Measurements from ENCODE around the gene SLC6A7.

SLC6A7 gene

DNA sequence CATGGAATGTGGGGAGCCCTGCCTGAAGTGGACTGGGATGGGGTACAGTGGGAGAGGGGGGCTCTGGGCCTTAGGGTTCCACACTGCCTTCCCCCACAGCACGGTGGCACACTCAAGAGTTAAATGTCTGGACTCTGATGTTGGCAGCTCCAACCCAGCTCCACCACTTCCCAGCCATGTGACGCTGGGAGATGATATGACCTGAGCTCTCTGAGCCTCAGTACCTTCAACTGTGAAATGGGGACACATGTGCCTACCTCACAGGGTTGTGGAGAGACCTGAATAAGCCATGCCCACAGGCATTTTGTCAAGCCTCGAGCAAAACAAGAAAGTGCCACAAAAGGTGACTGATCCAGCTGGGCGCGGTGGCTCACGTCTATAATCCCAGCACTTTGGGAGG lies 30.8 kb upstream of the SLC6A7 start:
- no peak overlapping the region for H3K27ac ChIP-seq (ENCODE audit: low read length)
- H3K4me3 ChIP-seq (ENCODE audit: low read length) = no peak overlapping the region
- no peaks in the 10 kb centered on the region for H3K9me3 ChIP-seq (ENCODE audit: insufficient read depth, low read length)
- TF ChIP-seq, protein P1, sequence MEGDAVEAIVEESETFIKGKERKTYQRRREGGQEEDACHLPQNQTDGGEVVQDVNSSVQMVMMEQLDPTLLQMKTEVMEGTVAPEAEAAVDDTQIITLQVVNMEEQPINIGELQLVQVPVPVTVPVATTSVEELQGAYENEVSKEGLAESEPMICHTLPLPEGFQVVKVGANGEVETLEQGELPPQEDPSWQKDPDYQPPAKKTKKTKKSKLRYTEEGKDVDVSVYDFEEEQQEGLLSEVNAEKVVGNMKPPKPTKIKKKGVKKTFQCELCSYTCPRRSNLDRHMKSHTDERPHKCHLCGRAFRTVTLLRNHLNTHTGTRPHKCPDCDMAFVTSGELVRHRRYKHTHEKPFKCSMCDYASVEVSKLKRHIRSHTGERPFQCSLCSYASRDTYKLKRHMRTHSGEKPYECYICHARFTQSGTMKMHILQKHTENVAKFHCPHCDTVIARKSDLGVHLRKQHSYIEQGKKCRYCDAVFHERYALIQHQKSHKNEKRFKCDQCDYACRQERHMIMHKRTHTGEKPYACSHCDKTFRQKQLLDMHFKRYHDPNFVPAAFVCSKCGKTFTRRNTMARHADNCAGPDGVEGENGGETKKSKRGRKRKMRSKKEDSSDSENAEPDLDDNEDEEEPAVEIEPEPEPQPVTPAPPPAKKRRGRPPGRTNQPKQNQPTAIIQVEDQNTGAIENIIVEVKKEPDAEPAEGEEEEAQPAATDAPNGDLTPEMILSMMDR (IDR thresholded peaks at IDR 0.05; ENCODE audit: low read depth, low read length) = no peak
- no peak for TF ChIP-seq EZH2phosphoT487 (IDR thresholded peaks at IDR 0.05; ENCODE audit: low read depth)
- peaks cover 38% of the 10 kb centered on the region for H3K4me1 ChIP-seq (ENCODE audit: low read length)
- H2AFZ ChIP-seq (ENCODE audit: low read depth, low read length) = no peak overlapping the region
- H3K9ac ChIP-seq (ENCODE audit: low read length) = no peak overlapping the region
- H3K27me3 ChIP-seq (ENCODE audit: low read depth, low read length) = no peaks in the 10 kb centered on the region
- H3K36me3 ChIP-seq (replicated peaks; ENCODE audit: low read depth, low read length) = no peaks in the 10 kb centered on the region
- no peaks in the 10 kb centered on the region for H4K20me1 ChIP-seq (ENCODE audit: insufficient read depth, low read length)
- H3K79me2 ChIP-seq (ENCODE audit: low read length) = no peaks in the 10 kb centered on the region
- no peak overlapping the region for H3K4me2 ChIP-seq (ENCODE audit: low read length)

DNA sequence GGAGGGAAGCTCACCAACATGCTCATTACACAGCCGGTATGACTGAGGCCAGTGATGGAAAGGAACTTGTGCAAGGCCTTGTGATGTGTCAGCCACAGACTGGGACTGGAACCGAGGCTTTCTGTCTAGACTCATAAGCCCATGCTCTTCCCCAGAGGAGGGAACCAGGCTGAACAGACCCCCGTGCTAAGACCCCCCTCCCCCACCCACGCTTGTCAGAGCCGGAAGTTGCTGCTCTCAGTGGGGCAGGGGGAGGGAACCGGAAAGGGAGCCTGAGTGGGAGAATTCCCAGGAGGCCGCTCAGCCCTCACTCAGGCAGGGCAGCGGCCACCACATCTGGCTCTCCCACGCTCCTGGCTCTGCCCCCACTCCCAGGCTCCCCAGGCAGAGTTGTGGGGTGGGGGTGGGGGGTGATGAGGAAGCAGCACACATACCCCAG lies 30.1 kb upstream of the SLC6A7 start:
- Histone ChIP-seq H3K36me3 (replicated peaks; ENCODE audit: low read depth, low read length) (no peaks in the 10 kb centered on the region), H3K4me3 (ENCODE audit: low read length) (no peak overlapping the region), H3K4me2 (ENCODE audit: low read length) (no peak overlapping the region), H3K9me3 (ENCODE audit: insufficient read depth, low read length) (no peaks in the 10 kb centered on the region), H2AFZ (ENCODE audit: low read depth, low read length) (no peak overlapping the region), H3K9ac (ENCODE audit: low read length) (no peak overlapping the region), H3K79me2 (ENCODE audit: low read length) (no peaks in the 10 kb centered on the region), H3K4me1 (ENCODE audit: low read length) (peaks cover 38% of the 10 kb centered on the region), H3K27ac (ENCODE audit: low read length) (no peak overlapping the region), H4K20me1 (ENCODE audit: insufficient read depth, low read length) (no peaks in the 10 kb centered on the region), H3K27me3 (ENCODE audit: low read depth, low read length) (no peaks in the 10 kb centered on the region)
- no peak for TF ChIP-seq EZH2phosphoT487 (IDR thresholded peaks at IDR 0.05; ENCODE audit: low read depth)
- TF ChIP-seq, protein P1 (IDR thresholded peaks at IDR 0.05; ENCODE audit: low read depth, low read length) = no peak

DNA sequence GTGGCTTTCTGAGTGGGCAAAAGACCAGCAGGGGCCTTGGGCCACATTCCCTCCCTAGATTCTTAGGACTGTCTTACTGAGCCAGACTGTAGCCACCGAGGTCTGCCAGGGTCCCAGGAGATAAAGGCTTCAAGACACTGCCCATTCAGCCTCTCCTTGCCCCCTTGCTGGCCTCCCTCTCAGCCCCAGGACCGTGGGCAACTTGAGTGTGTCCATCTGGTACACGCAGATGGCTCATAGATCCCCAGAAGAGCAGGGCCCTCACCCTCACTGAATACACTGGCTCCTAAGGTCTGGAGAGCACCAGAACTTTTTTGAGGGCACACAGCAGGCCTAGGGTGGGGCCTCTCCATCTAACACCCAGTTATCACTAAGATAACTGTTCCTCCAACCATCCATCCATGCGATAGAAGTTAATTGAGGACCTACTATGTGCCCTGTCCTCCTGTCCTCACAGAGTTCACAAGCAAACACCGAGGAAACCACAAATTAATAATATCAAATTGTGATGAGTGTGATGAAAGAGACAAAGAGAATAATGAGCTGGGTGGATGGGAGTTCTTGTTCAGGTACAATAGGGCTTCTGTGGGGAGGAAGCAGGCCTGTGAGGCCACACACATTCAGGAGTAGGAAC lies 29.3 kb upstream of the SLC6A7 start:
- TF ChIP-seq, protein P1 (IDR thresholded peaks at IDR 0.05; ENCODE audit: low read depth, low read length) = no peak
- no peak for TF ChIP-seq EZH2phosphoT487 (IDR thresholded peaks at IDR 0.05; ENCODE audit: low read depth)
- Histone ChIP-seq H3K27ac (ENCODE audit: low read length) (no peak overlapping the region), H3K4me2 (ENCODE audit: low read length) (no peak overlapping the region), H3K36me3 (replicated peaks; ENCODE audit: low read depth, low read length) (no peaks in the 10 kb centered on the region), H3K27me3 (ENCODE audit: low read depth, low read length) (no peaks in the 10 kb centered on the region), H3K9me3 (ENCODE audit: insufficient read depth, low read length) (no peaks in the 10 kb centered on the region), H3K79me2 (ENCODE audit: low read length) (no peaks in the 10 kb centered on the region), H2AFZ (ENCODE audit: low read depth, low read length) (no peak overlapping the region), H3K4me3 (ENCODE audit: low read length) (no peak overlapping the region), H3K4me1 (ENCODE audit: low read length) (peaks cover 35% of the 10 kb centered on the region), H3K9ac (ENCODE audit: low read length) (no peak overlapping the region), H4K20me1 (ENCODE audit: insufficient read depth, low read length) (no peaks in the 10 kb centered on the region)

DNA sequence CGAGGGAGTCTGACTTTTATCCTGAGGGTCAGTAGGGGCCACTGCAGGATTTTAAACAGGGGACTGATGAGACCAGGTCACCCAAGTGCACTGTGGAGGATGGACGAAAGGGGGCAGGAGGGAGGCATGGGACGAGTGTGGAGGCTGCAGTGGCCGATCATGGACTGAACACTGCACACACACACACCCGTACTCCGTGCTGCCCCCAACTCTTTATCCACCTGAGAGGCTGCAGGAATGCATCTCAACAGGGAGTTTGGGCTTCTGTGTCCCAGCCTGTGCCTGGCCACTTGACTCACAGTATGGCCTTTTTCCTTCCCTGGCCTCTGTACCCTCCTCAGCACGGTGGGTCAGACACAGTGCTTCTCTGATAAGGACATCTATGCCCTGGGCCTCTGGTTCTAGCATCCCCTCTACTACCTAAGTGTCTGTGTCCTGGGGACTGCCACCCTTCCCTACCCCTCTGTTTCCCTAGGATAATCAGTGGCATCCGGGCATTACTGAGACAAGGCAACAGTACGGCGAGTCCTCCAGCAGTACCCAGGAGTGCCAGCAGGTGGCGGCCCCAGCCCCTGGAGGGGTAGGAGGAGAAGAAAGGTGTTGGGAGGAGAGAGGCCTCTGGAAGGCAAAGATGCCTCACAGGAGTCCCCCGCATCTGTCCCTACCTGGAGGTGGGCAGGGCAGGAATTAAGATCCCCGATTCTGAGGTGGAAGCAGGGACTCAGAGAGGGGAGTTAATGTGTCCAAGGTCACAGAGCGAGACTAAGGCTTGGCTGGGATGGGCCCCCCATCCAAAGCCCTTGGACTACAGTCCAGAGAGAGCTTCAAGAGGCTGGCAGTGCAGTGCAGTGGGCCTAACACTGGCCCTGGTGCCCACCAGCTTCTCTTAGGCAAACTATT lies 28.4 kb upstream of the SLC6A7 start:
- no peaks in the 10 kb centered on the region for H3K27me3 ChIP-seq (ENCODE audit: low read depth, low read length)
- H4K20me1 ChIP-seq (ENCODE audit: insufficient read depth, low read length) = no peaks in the 10 kb centered on the region
- no peaks in the 10 kb centered on the region for H3K79me2 ChIP-seq (ENCODE audit: low read length)
- no peaks in the 10 kb centered on the region for H3K36me3 ChIP-seq (replicated peaks; ENCODE audit: low read depth, low read length)
- H3K9ac ChIP-seq (ENCODE audit: low read length) = peak overlapping the region; percentile 33; the same call in 1 of the 2 replicates
- H2AFZ ChIP-seq (ENCODE audit: low read depth, low read length) = peak overlapping the region; percentile 91
- peak overlapping the region; percentile 77 for H3K4me2 ChIP-seq (ENCODE audit: low read length)
- peak overlapping the region; percentile 70 for H3K4me3 ChIP-seq (ENCODE audit: low read length)
- peaks cover 31% of the 10 kb centered on the region for H3K4me1 ChIP-seq (ENCODE audit: low read length)
- no peaks in the 10 kb centered on the region for H3K9me3 ChIP-seq (ENCODE audit: insufficient read depth, low read length)
- H3K27ac ChIP-seq (ENCODE audit: low read length) = peak overlapping the region; percentile 39
- no peak for TF ChIP-seq EZH2phosphoT487 (IDR thresholded peaks at IDR 0.05; ENCODE audit: low read depth)
- TF ChIP-seq, protein P1 (IDR thresholded peaks at IDR 0.05; ENCODE audit: low read depth, low read length) = peak; percentile 68
